Measurements from ENCODE around the gene SUCNR1.

DNA sequence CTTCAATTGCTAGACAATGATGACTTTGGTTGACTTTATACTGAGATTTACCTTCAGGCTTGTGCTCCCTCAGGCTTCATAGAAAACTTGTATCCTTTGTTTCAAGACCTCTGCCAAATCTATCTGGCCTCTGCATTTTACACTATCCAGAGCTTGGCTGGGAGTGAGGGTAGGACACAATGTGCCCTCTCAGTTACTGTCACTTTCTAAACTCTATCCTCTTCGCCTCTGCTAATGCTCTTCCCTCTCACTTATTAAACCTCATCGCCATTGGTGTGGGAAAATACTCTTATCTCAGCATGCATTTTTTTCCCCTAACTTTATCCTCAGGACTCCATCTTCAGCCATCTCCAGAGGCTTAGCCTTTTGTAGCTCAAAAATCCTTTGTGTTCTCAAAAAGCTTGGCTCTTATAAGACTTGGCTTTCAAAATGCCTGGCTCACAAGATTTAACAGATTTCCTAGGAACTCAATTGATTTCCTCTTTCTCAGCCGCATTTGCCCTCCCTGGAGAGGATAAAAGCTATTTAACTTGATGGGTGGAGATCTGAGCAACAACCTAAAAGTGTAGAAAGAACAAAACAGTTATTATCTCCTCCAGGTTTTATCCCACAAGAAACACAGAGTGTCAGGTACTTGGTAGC, 28.3 kb downstream of the SUCNR1 start:
- TF ChIP-seq CTCF (IDR thresholded peaks at IDR 0.05) (no peak), POLR2A (IDR thresholded peaks at IDR 0.05) (no peak)

Measured in adrenal gland (tissue), 5 donors.